GM12801 (cell line): ENCODE results near the gene LMO1.

ENCODE experiments used
- TF ChIP-seq, protein P1 (sequence below): IDR thresholded peaks from one replicate; pipeline ENCODE4 v1.5.1; 2011; ENCODE audit warnings: control low read depth; ENCODE audit not compliant: insufficient read length; ENCODE audit errors: extremely low read depth

LMO1 gene

GRCh38 chr11:8247312-8247711 is 16.4 kb downstream of the LMO1 start:
- TF ChIP-seq, protein P1, sequence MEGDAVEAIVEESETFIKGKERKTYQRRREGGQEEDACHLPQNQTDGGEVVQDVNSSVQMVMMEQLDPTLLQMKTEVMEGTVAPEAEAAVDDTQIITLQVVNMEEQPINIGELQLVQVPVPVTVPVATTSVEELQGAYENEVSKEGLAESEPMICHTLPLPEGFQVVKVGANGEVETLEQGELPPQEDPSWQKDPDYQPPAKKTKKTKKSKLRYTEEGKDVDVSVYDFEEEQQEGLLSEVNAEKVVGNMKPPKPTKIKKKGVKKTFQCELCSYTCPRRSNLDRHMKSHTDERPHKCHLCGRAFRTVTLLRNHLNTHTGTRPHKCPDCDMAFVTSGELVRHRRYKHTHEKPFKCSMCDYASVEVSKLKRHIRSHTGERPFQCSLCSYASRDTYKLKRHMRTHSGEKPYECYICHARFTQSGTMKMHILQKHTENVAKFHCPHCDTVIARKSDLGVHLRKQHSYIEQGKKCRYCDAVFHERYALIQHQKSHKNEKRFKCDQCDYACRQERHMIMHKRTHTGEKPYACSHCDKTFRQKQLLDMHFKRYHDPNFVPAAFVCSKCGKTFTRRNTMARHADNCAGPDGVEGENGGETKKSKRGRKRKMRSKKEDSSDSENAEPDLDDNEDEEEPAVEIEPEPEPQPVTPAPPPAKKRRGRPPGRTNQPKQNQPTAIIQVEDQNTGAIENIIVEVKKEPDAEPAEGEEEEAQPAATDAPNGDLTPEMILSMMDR = no peak

- TF ChIP-seq, protein P1 = no peak
Measured at GRCh38 chr11:8243458-8243857, 20.2 kb downstream of the LMO1 start.

DNA sequence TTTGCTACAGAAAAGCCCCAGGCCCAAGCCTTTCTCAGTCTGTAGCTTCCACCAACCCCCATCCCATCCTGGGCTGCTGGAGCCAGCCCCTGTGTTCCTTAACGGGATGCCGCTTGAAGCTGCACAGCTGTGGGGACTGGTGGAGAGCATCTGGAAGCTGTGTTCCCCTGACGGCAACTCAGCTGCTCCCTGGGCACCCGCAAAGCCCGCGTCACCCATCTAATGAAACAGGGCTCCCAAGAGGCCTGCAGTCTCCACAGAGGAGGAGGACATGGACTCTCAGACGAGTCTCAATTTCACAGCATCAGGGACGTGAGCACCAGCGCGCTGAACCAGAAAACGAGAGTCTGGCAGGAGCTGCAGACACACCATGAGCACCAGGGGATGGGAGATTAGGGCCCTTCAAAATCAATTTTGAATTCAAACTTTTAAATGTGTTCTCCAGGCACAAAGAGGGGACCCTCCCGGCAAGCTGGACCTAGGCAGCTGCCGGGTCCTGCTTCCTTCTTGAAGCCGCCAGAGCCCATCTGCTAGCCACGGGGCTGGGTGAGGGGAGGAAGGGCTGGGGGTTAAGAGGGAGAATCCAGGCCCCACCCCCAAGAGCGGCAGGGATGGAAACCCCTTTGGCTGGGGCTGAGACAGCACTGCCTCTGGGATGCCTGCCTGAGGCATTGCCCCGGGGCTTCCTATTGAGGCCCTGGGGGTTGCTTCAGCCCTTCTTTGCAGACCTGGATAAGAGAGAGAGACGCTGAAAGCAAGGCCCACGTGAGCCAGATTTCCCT is 21.0 kb downstream of the LMO1 start:
- TF ChIP-seq, protein P1 = no peak

DNA sequence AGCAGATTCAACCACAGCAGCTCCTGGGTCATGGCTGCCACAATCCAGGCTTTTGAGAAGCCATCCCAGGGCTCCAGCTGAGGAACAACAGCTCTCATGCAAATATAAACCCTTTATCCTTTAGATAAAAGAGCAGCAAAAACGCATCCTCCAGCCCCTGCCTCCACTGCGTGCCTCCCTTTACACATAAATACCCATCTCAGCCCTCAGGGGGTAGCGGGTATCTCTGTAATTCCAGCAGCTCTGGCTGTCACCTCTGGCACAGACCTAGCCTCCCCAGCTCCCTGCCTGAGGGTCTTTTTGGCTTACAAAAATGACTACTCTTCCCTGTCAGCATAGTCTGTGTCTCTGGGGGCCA is 21.6 kb downstream of the LMO1 start:
- TF ChIP-seq, protein P1 = no peak

DNA sequence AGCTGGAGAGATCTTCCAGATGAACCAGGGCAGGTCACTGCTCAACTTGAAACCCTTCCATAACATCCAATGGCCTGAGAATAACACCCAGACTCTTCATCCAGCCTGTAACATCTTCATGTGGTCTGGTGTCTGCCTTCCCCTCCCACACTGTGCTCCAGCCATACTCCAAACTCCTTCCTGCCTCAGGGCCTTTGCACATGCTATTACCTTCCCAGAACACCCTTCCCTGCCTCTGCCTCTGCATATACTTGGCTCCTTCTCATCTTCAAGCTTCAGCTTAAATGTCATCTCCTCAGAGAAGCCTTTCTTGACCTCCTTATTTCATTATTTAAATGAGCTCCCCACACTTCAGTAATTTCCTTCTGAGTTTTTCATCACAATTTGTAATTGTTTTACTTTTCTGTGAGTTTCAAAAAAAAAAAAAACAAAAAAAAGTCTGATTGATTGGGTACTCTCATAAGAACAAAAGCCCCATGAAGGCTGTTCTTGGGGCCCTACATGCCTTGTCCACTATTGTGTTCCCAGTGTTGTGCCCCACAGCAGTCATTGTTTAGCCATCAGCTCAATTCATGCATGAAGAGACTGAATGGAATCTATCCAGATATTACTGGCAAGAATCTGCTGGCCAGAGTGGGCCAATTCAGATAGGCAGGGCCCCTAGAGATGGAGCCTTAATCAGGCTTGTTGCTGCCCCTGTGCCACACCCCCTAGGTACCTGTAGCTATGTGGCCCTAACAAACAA is 22.1 kb downstream of the LMO1 start:
- TF ChIP-seq, protein P1 = no peak

DNA sequence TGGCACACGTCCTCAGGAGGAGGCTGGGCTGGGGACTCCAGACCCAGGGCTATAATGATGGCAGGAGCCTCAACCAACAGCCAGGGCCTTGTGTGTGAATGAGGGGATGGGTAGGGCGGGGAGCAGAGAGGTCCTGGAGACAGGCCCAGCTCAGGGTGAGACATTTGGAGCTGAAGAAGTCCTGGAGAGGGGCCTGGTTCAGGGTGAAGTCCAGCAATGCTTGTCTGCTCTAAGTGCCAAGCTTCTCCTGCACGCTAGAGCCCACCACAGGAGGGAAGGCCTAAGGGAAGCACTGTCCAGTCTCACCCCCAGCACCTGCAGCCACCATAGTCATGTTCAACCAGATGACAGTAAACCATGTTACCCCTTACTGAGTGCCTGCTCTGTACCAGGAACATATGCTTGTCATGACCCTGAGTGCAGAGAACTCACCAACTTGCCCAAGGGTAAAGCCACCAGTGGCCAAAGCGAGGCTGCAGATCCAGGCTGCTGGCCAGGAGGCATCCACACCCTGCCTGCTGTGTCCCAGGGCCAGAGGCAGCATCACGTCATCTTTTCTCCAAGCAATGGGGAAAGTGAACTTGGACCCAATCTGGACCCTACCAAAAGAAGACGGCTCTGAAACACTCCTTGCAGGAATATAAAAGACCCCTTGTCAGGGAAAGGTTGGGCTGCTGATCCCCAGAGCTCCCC is 24.0 kb downstream of the LMO1 start:
- TF ChIP-seq, protein P1 = no peak

DNA sequence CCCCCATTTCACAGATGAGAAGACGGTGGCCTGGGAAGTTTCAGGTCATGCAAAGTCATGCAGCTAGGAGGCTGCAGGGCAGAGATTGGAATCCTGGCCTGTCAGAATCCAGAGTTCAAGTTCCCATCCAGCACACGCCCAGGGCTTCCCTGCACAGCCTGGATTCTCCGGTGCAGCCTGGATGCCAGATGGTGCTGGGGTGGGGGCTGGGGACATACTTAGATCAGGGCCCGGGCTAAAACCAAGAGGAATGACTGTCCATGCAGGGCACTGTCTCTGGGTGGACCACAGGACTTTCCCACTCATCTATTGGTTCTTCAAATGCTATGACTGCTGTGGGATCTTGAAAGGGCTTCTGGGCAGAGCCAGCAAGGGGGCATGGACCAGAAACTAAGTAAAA is 24.6 kb downstream of the LMO1 start:
- TF ChIP-seq, protein P1 = no peak
